Immature natural killer cell (primary cell): ENCODE results near the gene ANKRD40CL. TPM values are rescaled to one million over a fixed set of nuclear protein-coding genes. Genes with fewer than 3 reads are reported as not detected.

Experiments used
- DNase-seq, 3 donors: peaks; one replicate each; pipeline ENCODE4 v3.0.0; 2022; ENCODE audit warnings: mixed read lengths in 1 of 3
- H3K27ac Mint-ChIP-seq, 6 donors: one replicate each; pipeline ENCODE4 v1.8.0; 2020; ENCODE audit warnings: mixed read lengths in 6 of 6, mild to moderate bottlenecking in 5 of 6, inconsistent platforms in 4 of 6, moderate library complexity in 3 of 6
- H3K27me3 Mint-ChIP-seq, 3 donors: one replicate each; pipeline ENCODE4 v1.8.0; 2020 to 2021; ENCODE audit warnings: low read depth in 3 of 3, mild to moderate bottlenecking in 3 of 3, mixed read lengths in 3 of 3, moderate library complexity in 3 of 3, inconsistent platforms in 1 of 3
- H3K36me3 Mint-ChIP-seq, 3 donors: one replicate each; pipeline ENCODE4 v1.8.0; 2020; ENCODE audit warnings: mixed read lengths in 3 of 3, inconsistent platforms in 2 of 3, mild to moderate bottlenecking in 2 of 3
- H3K4me1 Mint-ChIP-seq, 2 donors: one replicate each; pipeline ENCODE4 v1.8.0; 2020; ENCODE audit warnings: inconsistent platforms in 2 of 2, mild to moderate bottlenecking in 2 of 2, mixed read lengths in 2 of 2, moderate library complexity in 1 of 2
- H3K4me3 Mint-ChIP-seq, 5 donors: one replicate each; pipeline ENCODE4 v1.8.0; 2020; ENCODE audit warnings: mild to moderate bottlenecking in 5 of 5, mixed read lengths in 5 of 5, inconsistent platforms in 3 of 5, moderate library complexity in 3 of 5
- H3K9me3 Mint-ChIP-seq, 6 donors: one replicate each; pipeline ENCODE4 v1.8.0; 2020; ENCODE audit warnings: mild to moderate bottlenecking in 6 of 6, mixed read lengths in 6 of 6, inconsistent platforms in 4 of 6, moderate library complexity in 3 of 6
- polyA plus RNA-seq, 3 donors: library from polyadenylated mRNA; unstranded; fragments of 300-500 nt; fragmentation: Illumina TruSeq; gene quantifications; one replicate each; pipeline ENCODE4 v1.2.3, GENCODE V29; 2021

ANKRD40CL gene
- polyA plus RNA-seq, 3 donors from 2014 or later, result not detected

DNA sequence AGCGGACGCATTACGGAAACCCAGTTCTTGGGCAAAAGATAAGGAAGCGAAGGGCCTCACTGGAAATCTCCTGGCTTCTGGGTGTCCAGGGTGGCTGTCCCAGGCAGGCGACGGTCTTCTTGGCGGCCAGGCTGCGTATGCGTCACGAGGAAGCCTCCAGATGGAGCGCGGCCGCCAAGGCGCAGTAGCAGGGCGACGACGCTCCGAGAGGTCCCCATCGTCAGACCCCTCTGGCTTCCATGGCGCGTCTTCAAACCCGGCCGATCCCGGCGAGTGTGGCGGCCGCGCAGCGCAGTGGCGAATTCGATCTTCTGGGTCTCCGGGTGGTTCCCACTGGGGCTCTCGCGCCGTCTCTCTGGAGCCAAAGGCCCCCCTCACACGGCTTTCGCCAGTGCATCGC is 13.8 kb upstream of the ANKRD40CL start:
- H3K4me3 Mint-ChIP-seq, result peak overlapping the region in 4 of 5 donors; percentile 39 to 56 (median 48)
- no peak overlapping the region for H3K27ac Mint-ChIP-seq
- H3K27me3 Mint-ChIP-seq, result peaks cover 3 to 9% (median 9%) of the 10 kb centered on the region in 3 donors

DNA sequence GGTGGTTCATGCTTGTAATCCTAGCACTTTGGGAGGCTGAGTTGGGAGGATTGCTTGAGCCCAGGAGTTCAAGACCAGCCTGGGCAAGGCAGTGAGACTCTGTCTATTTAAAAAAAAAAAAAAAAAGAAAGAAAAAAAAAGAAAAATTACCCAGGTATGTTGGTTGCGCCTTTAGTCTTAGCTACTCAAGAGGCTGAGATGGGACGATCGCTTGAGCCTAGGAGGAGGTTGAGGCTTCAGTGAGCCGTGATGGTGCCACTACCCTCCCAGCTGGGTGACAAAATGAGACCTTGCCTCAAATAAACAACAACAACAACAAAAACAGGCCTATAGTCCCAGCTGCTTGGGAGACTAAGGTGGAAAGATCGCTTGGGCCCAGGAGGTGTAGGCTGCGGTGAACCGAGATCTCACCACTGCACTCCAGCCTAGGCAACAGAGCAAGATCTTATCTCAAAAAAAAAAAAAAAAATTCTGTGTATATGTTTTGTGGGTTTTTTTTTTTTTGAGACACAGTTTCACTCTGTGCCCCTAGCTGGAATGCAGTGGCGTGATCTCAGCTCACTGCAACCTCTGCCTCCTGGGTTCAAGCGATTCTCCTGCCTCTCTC is 12.5 kb upstream of the ANKRD40CL start:
- Mint-ChIP-seq H3K27ac (peak overlapping the region in 2 of 6 donors; percentile 28 to 31), H3K36me3 (no peaks in the 10 kb centered on the region), H3K9me3 (no peaks in the 10 kb centered on the region), H3K4me1 (peaks cover 18 to 22% of the 10 kb centered on the region in 2 donors), H3K4me3 (peak overlapping the region; percentile 24 to 57 (median 30)), H3K27me3 (peaks cover 3 to 9% (median 6%) of the 10 kb centered on the region in 3 donors)
- peak; percentile 50 to 69 (median 65) for DNase-seq

More for the DNA sequence above, 13.8 kb upstream of the ANKRD40CL start:
- Mint-ChIP-seq H3K36me3 (no peaks in the 10 kb centered on the region), H3K9me3 (no peaks in the 10 kb centered on the region), H3K4me1 (peaks cover 18 to 22% of the 10 kb centered on the region in 2 donors)
- no peak for DNase-seq

DNA sequence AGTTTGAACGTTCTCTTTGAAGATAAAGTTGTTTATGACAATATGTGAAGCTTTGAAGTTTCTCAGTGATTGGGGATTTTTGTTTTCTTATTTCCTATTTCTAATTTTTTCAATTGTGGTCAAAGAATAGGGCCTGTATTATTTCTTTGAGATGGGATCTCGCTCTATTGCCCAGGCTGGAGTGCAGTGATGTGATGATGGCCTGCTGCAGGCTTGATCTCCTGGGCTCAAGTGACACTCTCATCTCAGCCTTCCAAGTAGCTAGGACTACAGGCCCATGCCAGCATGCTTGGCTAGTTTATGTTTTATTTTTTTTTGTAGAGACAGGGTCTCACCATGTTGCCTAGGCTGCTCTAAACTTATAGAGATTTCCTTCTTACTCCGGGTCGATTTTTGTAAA is 11.7 kb upstream of the ANKRD40CL start:
- H3K4me1 Mint-ChIP-seq, result peaks cover 18 to 22% of the 10 kb centered on the region in 2 donors
- H3K9me3 Mint-ChIP-seq, result no peaks in the 10 kb centered on the region

DNA sequence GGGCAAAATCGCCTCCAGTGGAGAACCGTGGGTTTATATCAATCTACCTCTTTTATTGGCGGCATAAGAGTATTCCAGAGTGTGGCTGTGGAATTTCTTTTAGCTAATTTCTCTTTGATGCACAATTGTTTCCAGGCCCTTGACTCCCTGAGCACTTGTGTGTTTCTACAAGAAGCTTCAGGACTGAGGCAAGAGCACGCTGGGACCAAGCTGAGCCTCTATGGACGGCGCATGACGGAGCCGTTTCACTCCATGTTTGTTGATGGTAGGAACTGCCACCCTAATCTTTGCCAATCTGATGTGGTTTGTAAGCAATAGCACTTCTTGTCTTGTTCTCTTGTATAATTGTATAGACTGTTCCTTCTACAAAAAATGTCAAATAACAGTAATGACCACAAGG is 11.2 kb upstream of the ANKRD40CL start:
- no peak for DNase-seq
- H3K4me3 Mint-ChIP-seq, result no peak overlapping the region
- H3K9me3 Mint-ChIP-seq, result no peaks in the 10 kb centered on the region
- peaks cover 3 to 9% (median 6%) of the 10 kb centered on the region in 3 donors for H3K27me3 Mint-ChIP-seq
- H3K4me1 Mint-ChIP-seq, result peaks cover 18 to 22% of the 10 kb centered on the region in 2 donors
- H3K27ac Mint-ChIP-seq, result no peak overlapping the region
- no peaks in the 10 kb centered on the region for H3K36me3 Mint-ChIP-seq

More for the DNA sequence above, 11.7 kb upstream of the ANKRD40CL start:
- H3K4me3 Mint-ChIP-seq, result no peak overlapping the region
- H3K36me3 Mint-ChIP-seq, result no peaks in the 10 kb centered on the region
- H3K27ac Mint-ChIP-seq, result peak overlapping the region in 1 of 6 donors; percentile 43
- DNase-seq, result no peak
- H3K27me3 Mint-ChIP-seq, result peaks cover 3 to 9% (median 6%) of the 10 kb centered on the region in 3 donors

DNA sequence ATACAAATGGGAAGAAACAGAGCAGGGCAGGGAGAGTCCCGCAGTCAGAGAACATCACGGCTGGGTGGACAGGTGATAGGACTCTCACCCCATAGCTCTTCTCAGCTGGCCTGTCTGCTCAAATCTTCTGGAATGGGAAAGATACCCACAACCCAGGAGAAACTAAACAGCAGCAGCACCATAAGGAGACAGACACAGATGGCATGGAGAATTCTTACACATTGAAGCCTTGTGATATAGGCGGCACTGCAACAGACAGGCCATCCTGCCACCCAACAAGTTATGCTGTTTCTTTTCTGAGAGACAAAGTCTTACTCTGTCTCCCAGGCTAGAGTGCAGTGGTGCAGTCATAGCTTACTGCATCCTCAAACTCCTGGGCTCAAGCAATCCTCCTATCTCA is 8.6 kb upstream of the ANKRD40CL start:
- no peaks in the 10 kb centered on the region for H3K36me3 Mint-ChIP-seq
- no peak overlapping the region for H3K4me3 Mint-ChIP-seq
- no peak overlapping the region for H3K27ac Mint-ChIP-seq
- H3K27me3 Mint-ChIP-seq, result peaks cover 0 to 1% (median 0%) of the 10 kb centered on the region in 3 donors
- H3K4me1 Mint-ChIP-seq, result peaks cover 13% of the 10 kb centered on the region in 2 donors
- no peaks in the 10 kb centered on the region for H3K9me3 Mint-ChIP-seq
- no peak for DNase-seq

DNA sequence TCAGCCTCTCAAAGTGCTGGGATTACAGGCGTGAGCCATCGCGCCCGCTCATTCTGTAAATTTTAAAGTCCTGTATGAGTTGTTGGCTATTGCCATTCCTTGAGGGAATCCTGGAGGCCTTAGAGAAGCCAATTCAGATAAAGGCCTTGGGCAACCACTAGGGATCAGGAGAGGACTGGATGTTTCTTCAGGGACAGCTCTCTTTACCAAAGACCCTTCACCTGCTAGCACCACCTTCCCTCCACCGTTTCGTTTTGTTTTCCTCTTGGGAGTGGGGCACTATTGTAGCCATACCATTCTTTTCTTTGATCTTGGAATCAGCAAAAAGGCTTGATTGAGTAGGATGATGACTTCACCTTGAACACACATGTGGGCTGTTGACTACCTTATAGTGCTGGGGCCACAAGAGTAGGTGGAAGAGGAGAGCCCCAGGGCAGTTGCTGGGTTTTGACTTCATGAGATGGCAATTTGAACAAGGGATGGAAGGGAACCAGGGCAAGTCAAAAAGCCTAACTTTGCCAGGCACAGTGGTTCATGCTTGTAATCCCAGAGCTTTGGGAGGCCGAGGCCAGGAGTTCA is 7.0 kb upstream of the ANKRD40CL start:
- Mint-ChIP-seq H3K27me3 (peaks cover 0 to 2% (median 0%) of the 10 kb centered on the region in 3 donors), H3K4me1 (peaks cover 2 to 3% of the 10 kb centered on the region in 2 donors), H3K27ac (no peak overlapping the region), H3K36me3 (no peaks in the 10 kb centered on the region), H3K4me3 (no peak overlapping the region), H3K9me3 (no peaks in the 10 kb centered on the region)
- no peak for DNase-seq

DNA sequence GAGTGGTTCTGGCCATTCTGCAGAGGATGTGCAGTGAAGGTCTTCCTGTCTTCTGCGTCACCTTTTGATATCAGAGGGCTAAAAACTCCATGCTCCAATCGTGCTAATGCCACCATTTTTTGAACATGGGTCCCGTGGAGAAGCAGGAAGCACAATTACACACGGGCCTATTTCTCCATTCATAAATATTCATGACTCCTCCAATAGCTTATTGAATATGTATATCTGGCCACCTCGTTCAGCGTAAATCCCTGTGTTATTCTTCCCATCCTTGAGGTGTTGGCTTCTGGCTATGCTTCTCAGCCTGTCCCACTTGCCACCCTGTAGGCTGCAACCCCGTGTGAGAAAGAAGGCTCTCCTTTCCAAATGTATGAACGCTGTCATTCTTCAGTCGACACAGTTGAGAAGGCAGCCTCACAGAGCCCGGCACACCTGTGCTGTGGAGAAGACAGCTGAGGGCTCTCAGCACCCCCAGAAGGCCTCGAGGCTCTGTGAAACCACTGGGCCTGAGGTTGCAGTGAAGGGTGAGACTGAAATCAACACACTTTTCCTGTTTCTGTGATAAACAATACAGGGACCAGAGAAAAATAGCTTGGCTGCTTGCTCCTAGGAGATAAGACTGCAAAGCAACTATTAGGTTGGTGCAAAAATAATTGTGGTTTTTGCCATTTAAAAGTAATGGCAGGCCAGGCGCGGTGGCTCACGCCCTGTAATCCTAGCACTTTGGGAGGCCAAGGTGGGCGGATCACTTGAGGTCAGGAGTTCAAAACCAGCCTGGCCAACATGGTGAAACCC is 4.9 kb upstream of the ANKRD40CL start:
- Mint-ChIP-seq H3K9me3 (no peaks in the 10 kb centered on the region), H3K27me3 (peaks cover 0 to 3% (median 2%) of the 10 kb centered on the region in 3 donors), H3K4me1 (no peaks in the 10 kb centered on the region), H3K4me3 (no peak overlapping the region), H3K27ac (no peak overlapping the region), H3K36me3 (no peaks in the 10 kb centered on the region)
- DNase-seq, result no peak

DNA sequence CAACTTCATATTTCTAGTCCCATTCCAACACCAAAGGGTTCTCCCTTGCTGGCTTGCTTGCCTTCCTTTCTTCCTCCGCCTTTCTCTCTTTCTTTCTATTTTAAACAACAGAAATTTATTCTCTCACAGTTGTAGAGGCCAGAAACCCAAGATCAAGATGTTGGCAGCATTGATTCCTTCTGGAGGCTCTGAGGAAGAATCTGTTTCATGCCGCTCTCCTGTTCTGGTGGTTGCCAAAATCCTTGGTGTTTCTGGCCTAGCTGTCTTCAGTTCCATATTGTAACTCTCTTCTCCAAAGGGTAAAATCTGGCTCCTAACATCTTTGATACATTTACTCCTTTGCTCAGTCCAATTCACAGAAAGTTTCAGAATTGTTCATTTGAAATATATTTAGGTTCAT is 3.0 kb upstream of the ANKRD40CL start:
- no peak for DNase-seq
- Mint-ChIP-seq H3K4me1 (peaks cover 0 to 8% of the 10 kb centered on the region in 2 donors), H3K4me3 (no peak overlapping the region), H3K27me3 (peaks cover 0 to 9% (median 1%) of the 10 kb centered on the region in 3 donors), H3K9me3 (no peaks in the 10 kb centered on the region), H3K36me3 (no peaks in the 10 kb centered on the region), H3K27ac (no peak overlapping the region)

DNA sequence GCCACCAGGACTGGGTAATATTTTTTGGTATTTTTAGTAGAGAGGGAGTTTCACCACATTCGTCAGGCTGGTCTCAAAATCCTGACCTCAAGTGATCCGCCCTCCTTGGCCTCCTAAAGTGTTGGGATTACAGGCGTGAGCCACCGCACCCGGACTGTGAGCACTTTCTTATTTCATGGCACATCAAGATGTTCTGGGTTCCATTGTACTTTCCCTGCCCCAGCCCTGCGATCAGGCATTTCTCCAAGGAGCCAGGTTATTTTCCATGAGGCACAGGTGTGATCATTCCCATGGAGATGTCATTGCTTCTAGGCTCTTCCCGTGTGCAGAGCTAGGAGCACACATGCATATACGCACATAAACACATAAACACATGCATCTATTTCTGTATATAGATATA is 2.6 kb upstream of the ANKRD40CL start:
- no peak for DNase-seq
- Mint-ChIP-seq H3K36me3 (no peaks in the 10 kb centered on the region), H3K27me3 (peaks cover 0 to 9% (median 1%) of the 10 kb centered on the region in 3 donors), H3K4me1 (peaks cover 0 to 9% of the 10 kb centered on the region in 2 donors), H3K27ac (no peak overlapping the region), H3K9me3 (no peaks in the 10 kb centered on the region), H3K4me3 (no peak overlapping the region)

DNA sequence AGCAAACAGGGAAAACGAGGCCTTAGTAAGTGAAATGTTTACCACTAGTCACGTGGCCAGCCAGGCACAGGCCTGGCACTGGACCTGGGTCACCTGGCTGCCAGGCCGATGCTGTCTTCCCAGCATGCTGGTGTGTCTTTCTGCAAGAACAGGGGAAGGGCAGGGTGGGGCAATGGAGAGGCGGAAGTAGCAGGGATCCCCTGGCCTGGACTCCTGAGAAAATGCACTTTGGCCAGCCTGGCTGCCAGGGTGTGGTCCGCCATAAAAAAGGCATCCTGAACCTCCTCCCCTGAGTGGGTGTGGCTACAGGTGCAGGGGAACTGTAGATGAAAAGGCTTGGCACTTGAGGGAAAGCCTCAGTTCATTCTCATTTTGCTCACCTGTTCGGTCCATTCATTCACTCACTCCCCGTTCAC is 1.0 kb upstream of the ANKRD40CL start:
- H3K27ac Mint-ChIP-seq, result no peak overlapping the region
- DNase-seq, result no peak
- H3K27me3 Mint-ChIP-seq, result peaks cover 1 to 9% (median 2%) of the 10 kb centered on the region in 3 donors
- no peaks in the 10 kb centered on the region for H3K9me3 Mint-ChIP-seq
- H3K4me1 Mint-ChIP-seq, result peaks cover 2 to 11% of the 10 kb centered on the region in 2 donors
- no peak overlapping the region for H3K4me3 Mint-ChIP-seq
- no peaks in the 10 kb centered on the region for H3K36me3 Mint-ChIP-seq

DNA sequence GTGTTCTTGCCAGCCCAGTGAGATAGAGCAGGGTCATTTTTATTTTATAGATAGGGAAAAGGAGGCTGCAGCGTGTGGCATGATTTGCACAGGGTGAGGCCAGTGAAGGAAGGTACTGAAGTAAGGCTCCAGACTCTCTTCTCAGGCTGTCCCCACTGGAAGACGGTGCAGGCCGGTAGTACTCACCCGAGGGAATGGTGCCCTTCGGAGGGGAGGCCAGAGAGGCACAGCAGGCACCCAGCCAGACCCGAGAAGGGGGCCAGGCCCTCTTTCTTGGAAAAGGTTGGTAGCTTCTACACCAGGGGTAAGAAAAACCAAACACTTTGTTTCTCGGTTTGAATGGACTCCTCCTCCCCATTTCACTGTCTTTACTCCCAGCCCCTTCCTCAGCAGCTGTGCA is 288 bp downstream of the ANKRD40CL start:
- H3K4me1 Mint-ChIP-seq, result peaks cover 6 to 14% of the 10 kb centered on the region in 2 donors
- no peak overlapping the region for H3K4me3 Mint-ChIP-seq
- no peak overlapping the region for H3K27ac Mint-ChIP-seq
- H3K36me3 Mint-ChIP-seq, result no peaks in the 10 kb centered on the region
- peaks cover 1 to 9% (median 6%) of the 10 kb centered on the region in 3 donors for H3K27me3 Mint-ChIP-seq
- H3K9me3 Mint-ChIP-seq, result no peaks in the 10 kb centered on the region
- DNase-seq, result no peak

DNA sequence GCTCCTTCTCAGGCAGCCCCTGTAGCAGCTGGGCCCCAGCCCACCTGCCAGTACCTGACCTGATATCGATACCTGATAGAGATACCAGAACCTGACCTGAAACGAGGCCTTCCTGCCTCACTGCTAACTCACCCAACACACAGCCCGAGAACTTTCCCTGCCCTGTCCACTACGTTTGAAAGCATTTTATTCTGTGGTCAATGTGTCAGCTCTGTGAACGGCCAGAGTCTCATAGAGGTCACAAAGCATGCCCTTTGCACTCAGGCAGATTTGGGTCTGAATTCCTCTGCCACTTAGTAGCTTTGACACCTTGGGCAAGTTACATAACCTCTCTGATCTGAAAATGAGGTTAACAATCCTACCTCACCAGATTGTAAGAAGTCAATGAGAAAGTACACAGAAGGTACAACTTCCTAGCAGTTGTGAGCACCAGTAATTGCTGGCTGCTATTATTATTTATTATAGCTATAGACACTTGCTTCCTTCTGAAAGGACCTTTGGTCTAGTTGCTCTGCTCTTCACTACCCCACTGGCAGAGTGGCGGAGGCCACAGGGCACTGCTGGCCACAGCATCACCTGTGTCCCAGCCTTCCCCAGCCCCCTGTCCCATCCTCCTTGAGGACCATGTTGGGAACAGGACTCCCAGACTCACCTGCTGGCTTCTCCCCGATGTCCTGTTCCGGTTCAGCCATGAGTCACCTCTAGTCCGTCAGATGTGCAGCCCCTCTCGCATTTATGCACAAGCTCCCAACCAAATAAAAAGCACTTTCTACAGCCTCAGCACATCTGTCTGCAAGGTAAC is 895 bp downstream of the ANKRD40CL start:
- no peak for DNase-seq
- H3K4me1 Mint-ChIP-seq, result peaks cover 6 to 14% of the 10 kb centered on the region in 2 donors
- H3K4me3 Mint-ChIP-seq, result no peak overlapping the region
- H3K27me3 Mint-ChIP-seq, result peaks cover 1 to 11% (median 6%) of the 10 kb centered on the region in 3 donors
- H3K27ac Mint-ChIP-seq, result peak overlapping the region in 1 of 6 donors; percentile 19
- H3K9me3 Mint-ChIP-seq, result peaks cover 0 to 2% (median 0%) of the 10 kb centered on the region in 6 donors
- H3K36me3 Mint-ChIP-seq, result no peaks in the 10 kb centered on the region

DNA sequence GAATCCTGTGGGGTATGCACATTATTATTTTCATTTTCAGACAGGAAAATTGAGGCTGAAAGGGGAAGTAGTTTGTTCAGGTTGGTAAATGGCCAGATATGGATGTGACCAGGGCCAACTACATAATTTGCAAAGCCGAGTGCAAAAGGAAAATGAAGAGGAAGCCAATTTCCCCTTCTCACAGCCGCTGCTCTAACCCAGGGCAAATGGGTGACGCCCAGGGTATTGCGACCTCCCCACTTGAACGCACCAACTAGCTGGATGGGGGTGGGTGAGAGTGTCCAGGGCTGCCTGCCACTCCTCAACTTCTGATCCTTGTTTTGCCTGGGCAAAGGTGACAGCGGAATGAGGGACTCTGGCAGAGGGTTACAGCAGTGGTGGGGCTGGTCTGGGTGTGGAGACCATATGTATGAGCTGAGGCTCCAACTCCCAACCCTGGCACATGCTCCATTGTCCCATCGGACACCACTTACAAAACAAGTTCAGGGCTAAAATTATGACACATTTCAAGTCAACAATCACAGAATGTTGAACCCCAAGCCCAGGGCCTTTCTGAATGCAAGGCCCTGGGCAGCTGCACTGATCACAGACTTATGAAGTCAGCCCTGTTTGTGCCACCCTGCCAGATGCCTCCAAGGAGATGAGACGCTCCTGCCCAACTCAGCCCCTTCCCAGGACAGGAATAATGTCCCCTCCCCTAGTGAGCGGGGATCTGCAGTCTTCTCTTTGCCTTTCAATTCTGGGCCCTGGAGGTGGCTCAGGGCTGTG is 1.7 kb downstream of the ANKRD40CL start:
- H3K9me3 Mint-ChIP-seq, result peaks cover 0 to 2% (median 0%) of the 10 kb centered on the region in 6 donors
- H3K27me3 Mint-ChIP-seq, result peaks cover 1 to 11% (median 6%) of the 10 kb centered on the region in 3 donors
- no peak for DNase-seq
- H3K36me3 Mint-ChIP-seq, result no peaks in the 10 kb centered on the region
- H3K4me1 Mint-ChIP-seq, result peaks cover 6 to 14% of the 10 kb centered on the region in 2 donors
- no peak overlapping the region for H3K27ac Mint-ChIP-seq
- H3K4me3 Mint-ChIP-seq, result no peak overlapping the region
